ENCODE data around the gene GYPC.
"Not testable (repeated sequence)": the region's sequence is repeated elsewhere in the genome, so short reads cannot be mapped to it uniquely, and the experiment has no call there.

Gene GYPC

GRCh38 chr2:126699716-126700581, 44.0 kb downstream of the GYPC start:
- no peak for DNase-seq (ENCODE audit: low spot score)

- no peak for DNase-seq (ENCODE audit: low spot score)
Measured at GRCh38 chr2:126700677-126701076, 44.7 kb downstream of the GYPC start.

GRCh38 chr2:126703311-126703710, 47.4 kb downstream of the GYPC start:
- DNase-seq (ENCODE audit: low spot score): no peak

- no peak for DNase-seq (ENCODE audit: low spot score)
Measured at GRCh38 chr2:126704434-126705160, 48.6 kb downstream of the GYPC start.

- DNase-seq (ENCODE audit: low spot score): no peak
Measured at GRCh38 chr2:126707191-126707590, 51.2 kb downstream of the GYPC start.

- DNase-seq (ENCODE audit: low spot score): no peak
Measured at GRCh38 chr2:126707941-126708340, 52.0 kb downstream of the GYPC start.

- DNase-seq (ENCODE audit: low spot score): no peak
Measured at GRCh38 chr2:126714191-126714965, 58.4 kb downstream of the GYPC start.

- DNase-seq (ENCODE audit: low spot score): no peak
Measured at GRCh38 chr2:126715111-126715510, 59.2 kb downstream of the GYPC start.

- DNase-seq (ENCODE audit: low spot score): no peak
Measured at GRCh38 chr2:126715576-126716406, 59.8 kb downstream of the GYPC start.

GRCh38 chr2:126717277-126717676, 61.3 kb downstream of the GYPC start:
- DNase-seq (ENCODE audit: low spot score): not testable (repeated sequence)

GRCh38 chr2:126717928-126718327, 62.0 kb downstream of the GYPC start:
- DNase-seq (ENCODE audit: low spot score): no peak

GRCh38 chr2:126719191-126719832, 63.4 kb downstream of the GYPC start:
- DNase-seq (ENCODE audit: low spot score): no peak

- no peak for DNase-seq (ENCODE audit: low spot score)
Measured at GRCh38 chr2:126719833-126720351, 63.9 kb downstream of the GYPC start.

GRCh38 chr2:126720638-126721037, 64.7 kb downstream of the GYPC start:
- no peak for DNase-seq (ENCODE audit: low spot score)

GRCh38 chr2:126722081-126722480, 66.1 kb downstream of the GYPC start:
- DNase-seq (ENCODE audit: low spot score): no peak

GRCh38 chr2:126722546-126722945, 66.6 kb downstream of the GYPC start:
- DNase-seq (ENCODE audit: low spot score): no peak

- DNase-seq (ENCODE audit: low spot score): no peak
Measured at GRCh38 chr2:126723281-126723815, 67.4 kb downstream of the GYPC start.

GRCh38 chr2:126725580-126725979, 69.6 kb downstream of the GYPC start:
- no peak for DNase-seq (ENCODE audit: low spot score)

- no peak for DNase-seq (ENCODE audit: low spot score)
Measured at GRCh38 chr2:126729896-126730295, 73.9 kb downstream of the GYPC start.

GRCh38 chr2:126730655-126731054, 74.7 kb downstream of the GYPC start:
- DNase-seq (ENCODE audit: low spot score): no peak

GRCh38 chr2:126731353-126731752, 75.4 kb downstream of the GYPC start:
- no peak for DNase-seq (ENCODE audit: low spot score)
